ENCODE results near the gene SNX7.
A peak's percentile ranks its signal among the peaks of the same experiment; 100 is the strongest.

SNX7 gene

GRCh38 chr1:98661544-98662355 lies at the start of gene SNX7:
SNX7 (plus strand) TSS chr1:98661721; CDS start chr1:98661732, 11 bp downstream.
- DNase-seq (peak; percentile 12), ATAC-seq (peak; percentile 46)

GRCh38 chr1:98637316-98637715 lies 24.2 kb upstream of the SNX7 start:
- no peak for ATAC-seq
- DNase-seq, result no peak

GRCh38 chr1:98638185-98638584 lies 23.3 kb upstream of the SNX7 start:
- DNase-seq, result no peak
- ATAC-seq, result no peak

- no peak for DNase-seq
- no peak for ATAC-seq
Measured at GRCh38 chr1:98644510-98644909, 17.0 kb upstream of the SNX7 start.

- DNase-seq (no peak), ATAC-seq (no peak)
Measured at GRCh38 chr1:98651116-98651632, 10.3 kb upstream of the SNX7 start.

- ATAC-seq (no peak), DNase-seq (no peak)
Measured at GRCh38 chr1:98653123-98653522, 8.4 kb upstream of the SNX7 start.

- no peak for ATAC-seq
- no peak for DNase-seq
Measured at GRCh38 chr1:98659879-98660278, 1.6 kb upstream of the SNX7 start.

- no peak for DNase-seq
- no peak for ATAC-seq
Measured at GRCh38 chr1:98660940-98661543, 479 bp upstream of the SNX7 start.

- DNase-seq (no peak), ATAC-seq (no peak)
Measured at GRCh38 chr1:98662356-98662670, 792 bp downstream of the SNX7 start.

- DNase-seq (no peak), ATAC-seq (no peak)
Measured at GRCh38 chr1:98668733-98669132, 7.2 kb downstream of the SNX7 start.

GRCh38 chr1:98669355-98670296 lies 8.1 kb downstream of the SNX7 start:
- ATAC-seq, result no peak
- no peak for DNase-seq

GRCh38 chr1:98672189-98672588 lies 10.7 kb downstream of the SNX7 start:
- ATAC-seq (no peak), DNase-seq (no peak)

- ATAC-seq (no peak), DNase-seq (no peak)
Measured at GRCh38 chr1:98674075-98674781, 12.7 kb downstream of the SNX7 start.

- DNase-seq, result no peak
- no peak for ATAC-seq
Measured at GRCh38 chr1:98675282-98675681, 13.8 kb downstream of the SNX7 start.

- DNase-seq (no peak), ATAC-seq (no peak)
Measured at GRCh38 chr1:98677288-98677687, 15.8 kb downstream of the SNX7 start.

GRCh38 chr1:98681812-98682211 lies 20.3 kb downstream of the SNX7 start:
- no peak for DNase-seq

GRCh38 chr1:98688110-98688739 lies 26.7 kb downstream of the SNX7 start:
- no peak for DNase-seq
- no peak for ATAC-seq

More at GRCh38 chr1:98681812-98682211, 20.3 kb downstream of the SNX7 start:
- no peak for ATAC-seq

- ATAC-seq (no peak), DNase-seq (no peak)
Measured at GRCh38 chr1:98690576-98690975, 29.1 kb downstream of the SNX7 start.

GRCh38 chr1:98692482-98692881 lies 31.0 kb downstream of the SNX7 start:
- DNase-seq (no peak), ATAC-seq (no peak)

GRCh38 chr1:98693385-98693784 lies 31.9 kb downstream of the SNX7 start:
- ATAC-seq (no peak), DNase-seq (no peak)

GRCh38 chr1:98696077-98696476 lies 34.6 kb downstream of the SNX7 start:
- no peak for DNase-seq
- ATAC-seq, result no peak

All from stimulated activated naive CD8-positive, alpha-beta T cell treated with anti-CD3 and anti-CD28 coated beads, Interleukin-15, Interleukin-2, amounts not matched to agents 100 U/mL and 50 U/mL, for 24 hours (primary cell).